HepG2 (cell line): ENCODE measurements around the gene AGAP6.

Experiments used
- TFAP4 ChIP-seq: sonication (generic); IDR thresholded peaks from 2 replicates; pipeline ENCODE4 v1.6.1; 2016; ENCODE audit warnings: low read depth, borderline replicate concordance
- ZNF597 ChIP-seq: sonication (generic); formaldehyde crosslinking; IDR thresholded peaks from 2 replicates; pipeline ENCODE4 v1.5.0; 2020; ENCODE audit warnings: missing genetic modification reagents
- ZNF792 ChIP-seq: IDR thresholded peaks from 2 replicates; pipeline ENCODE4 v1.6.1; 2016

GRCh38 chr10:50044941-50045664 is 56.9 kb downstream of the AGAP6 start:
- TF ChIP-seq ZNF597 (CRISPR knock-in tag) (no peak), ZNF792 (no peak), TFAP4 (no peak)
